HEK293 (cell line): ENCODE results near the gene MTHFD1L.

Source experiments
- CTCF ChIA-PET: fragments of 350-600 bp; formaldehyde crosslinking; extraction: SDS; loops from one replicate; lab custom pipeline; 2021; ENCODE audit warnings: antibody characterized with exemption; lab: Yijun Ruan, JAX
- POLR2A ChIA-PET: fragments of 300-600 bp; formaldehyde crosslinking; extraction: SDS; loops from one replicate; lab custom pipeline; 2020; ENCODE audit warnings: antibody characterized with exemption, inconsistent platforms; lab: Yijun Ruan, JAX
- H3K27ac ChIP-seq: fragments of 200-500 bp; sonication (Bioruptor generic); 2 replicates; pipeline ENCODE4 v1.5.1; 2014; ENCODE audit warnings: low read depth, low read length, control low read depth, inconsistent platforms; ENCODE audit errors: extremely low read depth
- H3K36me3 ChIP-seq, 2 experiments: fragments of 200-500 bp in 1 of 2; sonication (Bioruptor generic) in 1 of 2; 1 replicate in 1 of 2; 2 replicates in 1 of 2; pipeline ENCODE4 v1.5.1; 2014 to 2017; ENCODE audit warnings: inconsistent platforms in 2 of 2, low read length in 2 of 2; ENCODE audit not compliant: control insufficient read depth in 2 of 2, insufficient read depth in 1 of 2
- H3K4me1 ChIP-seq: fragments of 200-500 bp; sonication (Bioruptor generic); 2 replicates; pipeline ENCODE4 v1.5.1; 2014; ENCODE audit warnings: mild to moderate bottlenecking, low read length, inconsistent platforms; ENCODE audit not compliant: control insufficient read depth, insufficient read depth
- H3K4me3 ChIP-seq: 2 replicates; pipeline ENCODE4 v1.5.1; 2011; ENCODE audit warnings: low read depth, mild to moderate bottlenecking, control low read depth, low read length, moderate library complexity
- H3K9me3 ChIP-seq: fragments of 200-500 bp; sonication (Bioruptor generic); 2 replicates; pipeline ENCODE4 v1.5.1; 2014; ENCODE audit warnings: low read depth, low read length, inconsistent platforms; ENCODE audit not compliant: control insufficient read depth, insufficient read depth
- BCL6B ChIP-seq: fragments of 450-650 bp; formaldehyde crosslinking; IDR thresholded peaks from 2 replicates; pipeline ENCODE4 v1.5.1; 2017; ENCODE audit warnings: missing biosample characterization, missing genetic modification characterization
- GLIS1 ChIP-seq: fragments of 450-650 bp; formaldehyde crosslinking; IDR thresholded peaks from 2 replicates; pipeline ENCODE4 v1.5.1; 2016; ENCODE audit warnings: missing biosample characterization, missing genetic modification characterization
- KLF10 ChIP-seq: fragments of 450-650 bp; IDR thresholded peaks from 2 replicates; pipeline ENCODE4 v1.5.1; 2018; ENCODE audit warnings: missing biosample characterization, mild to moderate bottlenecking, missing genetic modification characterization
- KLF8 ChIP-seq: fragments of 450-650 bp; formaldehyde crosslinking; IDR thresholded peaks from 2 replicates; pipeline ENCODE4 v1.5.1; 2016; ENCODE audit warnings: missing biosample characterization, missing genetic modification characterization
- KLF9 ChIP-seq: fragments of 450-650 bp; formaldehyde crosslinking; IDR thresholded peaks from 2 replicates; pipeline ENCODE4 v1.5.1; 2016; ENCODE audit warnings: missing biosample characterization, missing genetic modification characterization, low read depth
- OSR2 ChIP-seq: fragments of 450-650 bp; formaldehyde crosslinking; IDR thresholded peaks from 2 replicates; pipeline ENCODE4 v1.5.1; 2016; ENCODE audit warnings: missing biosample characterization, missing genetic modification characterization
- PRDM2 ChIP-seq: fragments of 450-650 bp; formaldehyde crosslinking; IDR thresholded peaks from 2 replicates; pipeline ENCODE4 v1.5.1; 2016; ENCODE audit warnings: missing biosample characterization, missing genetic modification characterization, borderline replicate concordance
- SP2 ChIP-seq: fragments of 450-650 bp; formaldehyde crosslinking; IDR thresholded peaks from 2 replicates; pipeline ENCODE4 v1.5.1; 2016; ENCODE audit warnings: missing biosample characterization, missing genetic modification characterization
- ZBTB48 ChIP-seq: fragments of 450-650 bp; formaldehyde crosslinking; IDR thresholded peaks from 2 replicates; pipeline ENCODE4 v1.5.1; 2016; ENCODE audit warnings: missing biosample characterization, missing genetic modification characterization
- ZIC2 ChIP-seq: fragments of 450-650 bp; formaldehyde crosslinking; IDR thresholded peaks from 2 replicates; pipeline ENCODE4 v1.5.1; 2016; ENCODE audit warnings: missing biosample characterization, missing genetic modification characterization
- ZNF362 ChIP-seq: fragments of 450-650 bp; formaldehyde crosslinking; IDR thresholded peaks from 2 replicates; pipeline ENCODE4 v1.5.1; 2016; ENCODE audit warnings: missing biosample characterization, missing genetic modification characterization
- ZNF366 ChIP-seq: fragments of 450-650 bp; formaldehyde crosslinking; conservative IDR thresholded peaks from 2 replicates; pipeline ENCODE4 v1.5.1; 2016; ENCODE audit warnings: missing biosample characterization, missing genetic modification characterization
- ZNF501 ChIP-seq: fragments of 450-650 bp; formaldehyde crosslinking; IDR thresholded peaks from 2 replicates; pipeline ENCODE4 v1.5.1; 2016; ENCODE audit warnings: missing biosample characterization, missing genetic modification characterization
- ZNF530 ChIP-seq: fragments of 450-650 bp; formaldehyde crosslinking; IDR thresholded peaks from 2 replicates; pipeline ENCODE4 v1.5.1; 2016; ENCODE audit warnings: low read depth, missing biosample characterization, missing genetic modification characterization
- ZNF555 ChIP-seq: fragments of 450-650 bp; formaldehyde crosslinking; conservative IDR thresholded peaks from 2 replicates; pipeline ENCODE4 v1.5.1; 2017; ENCODE audit warnings: missing biosample characterization, mild to moderate bottlenecking, missing genetic modification characterization, inconsistent platforms
- ZNF585B ChIP-seq: fragments of 450-650 bp; formaldehyde crosslinking; IDR thresholded peaks from 2 replicates; pipeline ENCODE4 v1.5.1; 2016; ENCODE audit warnings: missing biosample characterization, missing genetic modification characterization
- ZNF600 ChIP-seq: fragments of 450-650 bp; formaldehyde crosslinking; IDR thresholded peaks from 2 replicates; pipeline ENCODE4 v1.5.1; 2016; ENCODE audit warnings: missing biosample characterization, missing genetic modification characterization
- ZNF621 ChIP-seq: fragments of 450-650 bp; formaldehyde crosslinking; IDR thresholded peaks from 2 replicates; pipeline ENCODE4 v1.5.1; 2017; ENCODE audit warnings: missing biosample characterization, missing genetic modification characterization
- ZNF768 ChIP-seq: fragments of 450-650 bp; formaldehyde crosslinking; IDR thresholded peaks from 2 replicates; pipeline ENCODE4 v1.5.1; 2018; ENCODE audit warnings: missing biosample characterization, mild to moderate bottlenecking, missing genetic modification characterization
- ZXDB ChIP-seq: fragments of 450-650 bp; formaldehyde crosslinking; IDR thresholded peaks from 2 replicates; pipeline ENCODE4 v1.5.1; 2016; ENCODE audit warnings: missing biosample characterization, missing genetic modification characterization
- TF ChIP-seq, protein P1 (sequence below): fragments of 450-650 bp; formaldehyde crosslinking; IDR thresholded peaks from 2 replicates; pipeline ENCODE4 v1.5.1; 2017; ENCODE audit warnings: missing biosample characterization, missing genetic modification characterization

Gene MTHFD1L

GRCh38 chr6:150999107-150999506, 133.6 kb downstream of the MTHFD1L start (continued):
- TF ChIP-seq PRDM2 (tag by site-specific recombination) (no peak), ZIC2 (tag by site-specific recombination) (no peak), ZNF585B (tag by site-specific recombination) (no peak), GLIS1 (no peak), ZBTB48 (tag by site-specific recombination) (no peak), SP2 (tag by site-specific recombination) (no peak), ZNF366 (no peak)

GRCh38 chr6:150999576-150999975, 134.1 kb downstream of the MTHFD1L start:
- POLR2A ChIA-PET: no interaction called here
- Histone ChIP-seq H3K27ac (no peak overlapping the region), H3K9me3 (no peaks in the 10 kb centered on the region), H3K4me1 (peaks cover 5% of the 10 kb centered on the region), H3K4me3 (no peak overlapping the region), H3K36me3 (no peaks in the 10 kb centered on the region; a peak in 1 of 3 replicates)
- CTCF ChIA-PET: interaction anchor here (1.0 to 1.9 kb wide), 3 partner anchors 15 to 182 kb away, joined by 3 to 7 read pairs (median 5); no protein-coding TSS in a partner anchor
- TF ChIP-seq ZNF555 (tag by site-specific recombination): no peak
- TF ChIP-seq KLF10 (tag by site-specific recombination): no peak

DNA sequence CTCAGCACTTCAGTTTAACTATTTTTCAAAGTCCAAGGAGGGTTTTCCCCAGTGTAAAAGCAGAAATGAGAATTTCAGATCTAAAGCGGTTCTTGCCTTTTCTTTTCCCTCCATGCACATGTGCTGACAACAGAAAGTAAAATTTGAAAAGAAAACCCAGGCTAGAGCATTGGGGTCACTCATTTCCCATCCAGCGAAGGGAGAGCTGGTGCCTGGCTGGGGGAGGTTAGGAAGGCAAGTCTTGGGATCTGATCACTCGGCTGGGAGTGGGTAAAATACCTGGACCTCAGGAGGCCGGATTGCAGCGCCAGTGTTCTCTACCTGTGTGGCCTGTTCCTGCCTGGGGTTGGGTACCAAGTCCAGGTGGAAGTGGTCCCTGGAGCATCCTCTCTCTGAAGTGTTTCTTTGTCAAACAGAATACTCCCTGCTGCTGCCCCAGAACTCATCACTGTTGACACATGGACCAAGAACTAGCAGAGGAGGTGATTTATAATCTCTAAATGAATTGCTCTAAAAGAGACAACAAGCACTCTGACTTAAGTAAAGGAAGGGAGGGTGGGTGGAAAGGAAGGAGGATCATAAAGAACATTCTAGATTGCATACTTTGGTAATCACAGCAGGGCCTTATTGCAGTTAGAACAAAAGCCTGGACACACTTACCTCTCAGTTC, 136.0 kb downstream of the MTHFD1L start:
- Histone ChIP-seq H3K9me3 (no peaks in the 10 kb centered on the region), H3K4me1 (peaks cover 10% of the 10 kb centered on the region), H3K27ac (no peak overlapping the region), H3K4me3 (no peak overlapping the region), H3K36me3 (no peaks in the 10 kb centered on the region)
- TF ChIP-seq ZNF501 (tag by site-specific recombination): no peak
- TF ChIP-seq ZNF621 (tag by site-specific recombination): no peak
- TF ChIP-seq ZIC2 (tag by site-specific recombination): no peak
- CTCF ChIA-PET: interaction anchor here (1.0 to 2.7 kb wide), 6 partner anchors 11 to 323 kb away, joined by 3 to 18 read pairs (median 4); no protein-coding TSS in a partner anchor
- POLR2A ChIA-PET: interaction anchor here (0.5 kb wide), 1 partner anchor 135 kb away, joined by 3 read pairs; no protein-coding TSS in a partner anchor

GRCh38 chr6:151002057-151002450, 136.6 kb downstream of the MTHFD1L start:
- H3K9me3 ChIP-seq: no peaks in the 10 kb centered on the region
- no peaks in the 10 kb centered on the region for H3K36me3 ChIP-seq
- no peak overlapping the region for H3K4me3 ChIP-seq
- H3K4me1 ChIP-seq: peaks cover 10% of the 10 kb centered on the region
- ChIA-PET POLR2A (interaction anchor here (0.5 kb wide), 1 partner anchor 136 kb away, joined by 3 read pairs; no protein-coding TSS in a partner anchor), CTCF (interaction anchor here (1.0 to 2.7 kb wide), 5 partner anchors 10 to 323 kb away, joined by 3 to 18 read pairs (median 4); no protein-coding TSS in a partner anchor)
- H3K27ac ChIP-seq: no peak overlapping the region
- TF ChIP-seq BCL6B (tag by site-specific recombination): no peak
- no peak for TF ChIP-seq ZNF600 (tag by site-specific recombination)
- TF ChIP-seq ZNF362 (tag by site-specific recombination): no peak
- no peak for TF ChIP-seq ZXDB (tag by site-specific recombination)
- TF ChIP-seq KLF8 (tag by site-specific recombination): no peak
- TF ChIP-seq, protein P1, sequence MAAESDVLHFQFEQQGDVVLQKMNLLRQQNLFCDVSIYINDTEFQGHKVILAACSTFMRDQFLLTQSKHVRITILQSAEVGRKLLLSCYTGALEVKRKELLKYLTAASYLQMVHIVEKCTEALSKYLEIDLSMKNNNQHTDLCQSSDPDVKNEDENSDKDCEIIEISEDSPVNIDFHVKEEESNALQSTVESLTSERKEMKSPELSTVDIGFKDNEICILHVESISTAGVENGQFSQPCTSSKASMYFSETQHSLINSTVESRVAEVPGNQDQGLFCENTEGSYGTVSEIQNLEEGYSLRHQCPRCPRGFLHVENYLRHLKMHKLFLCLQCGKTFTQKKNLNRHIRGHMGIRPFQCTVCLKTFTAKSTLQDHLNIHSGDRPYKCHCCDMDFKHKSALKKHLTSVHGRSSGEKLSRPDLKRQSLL: no peak
- no peak for TF ChIP-seq KLF9 (tag by site-specific recombination)
- TF ChIP-seq ZNF768 (tag by site-specific recombination): no peak
- TF ChIP-seq ZNF530 (tag by site-specific recombination): no peak
- TF ChIP-seq OSR2 (tag by site-specific recombination): no peak
